ENCODE data around the gene FBXO28. TPM values are rescaled to one million over a fixed set of nuclear protein-coding genes. Genes with fewer than 3 reads are reported as not detected.
A peak's percentile ranks its signal among the peaks of the same experiment; 100 is the strongest.

FBXO28 gene
- total RNA-seq, 5 donors from 2014 or later (not counting 1 experiment from before 2014, with no cell fraction given): 25.9 to 34.8 (median 33.3) TPM

DNA sequence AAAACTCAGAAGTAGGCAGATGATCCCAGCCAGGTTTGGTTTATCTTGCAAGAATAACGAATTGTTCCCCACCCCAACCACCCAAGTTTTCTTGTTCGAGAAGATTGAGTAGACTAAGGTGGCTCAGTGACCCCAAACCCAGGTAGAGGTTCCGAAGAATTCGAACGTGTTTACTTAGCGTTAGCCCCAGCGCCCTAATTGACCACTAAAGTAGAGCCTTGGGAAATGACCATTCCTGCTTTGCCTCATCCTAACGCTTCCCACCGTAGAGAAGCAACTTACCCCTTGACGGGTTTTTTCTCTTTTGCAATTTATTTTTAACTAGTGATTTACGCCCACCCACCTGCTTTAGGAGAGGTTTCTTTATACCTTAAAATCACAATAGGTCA lies 870 bp downstream of the FBXO28 start:
- peak overlapping the region; percentile 83 to 96 for H3K4me3 ChIP-seq (ENCODE audit: control insufficient read depth in 1 of 2, extremely low read depth in 1 of 2, low read length in 1 of 2)
- peak in 2 of 4 experiments; percentile 2 to 3 for ATAC-seq (replicated peaks in 1 of 4)

DNA sequence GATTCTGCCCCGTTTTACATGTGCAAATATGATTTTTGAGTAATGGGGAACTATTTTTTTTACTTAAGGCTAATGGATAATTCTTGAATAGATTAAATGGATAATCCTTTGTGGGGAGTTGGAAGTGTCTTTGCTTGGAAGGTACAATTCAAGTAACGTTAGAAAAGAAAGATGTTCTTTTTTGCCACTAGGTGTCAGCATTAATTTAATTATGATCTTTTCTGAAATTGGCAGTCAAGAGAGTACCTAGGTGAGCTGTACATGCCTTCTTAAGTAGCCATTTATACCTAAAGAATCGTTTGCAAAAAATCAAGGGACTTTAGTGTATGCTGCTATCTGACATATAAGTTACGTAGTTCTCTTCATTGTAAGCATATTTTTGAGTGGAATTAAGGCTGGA lies 2.2 kb downstream of the FBXO28 start:
- H3K4me3 ChIP-seq (ENCODE audit: control insufficient read depth in 1 of 2, extremely low read depth in 1 of 2, low read length in 1 of 2): no peak overlapping the region
- H3K27me3 Mint-ChIP-seq: peaks cover 2 to 4% of the 10 kb centered on the region in 2 donors
- DNase-seq (peak in 2 of 35 experiments; percentile 1 to 68), ATAC-seq (replicated peaks in 1 of 4) (peak; percentile 18 to 26 (median 25))
- H3K27ac Mint-ChIP-seq: peak overlapping the region; percentile 73 to 91
- no peaks in the 10 kb centered on the region for H3K27me3 ChIP-seq (replicated peaks in 1 of 2; ENCODE audit: control insufficient read depth in 2 of 2, extremely low read depth in 1 of 2, insufficient read depth in 2 of 2, low read length in 1 of 2)
- POLR2A ChIA-PET: interaction anchor here (0.6 to 0.7 kb wide), 5 partner anchors 8 to 341 kb away, joined by 3 read pairs; no protein-coding TSS in a partner anchor
- 33% methylated on average over 1 of the region's 4 CpGs for WGBS (ENCODE audit: insufficient coverage)
- peaks cover 40 to 50% (median 41%) of the 10 kb centered on the region in 3 donors for H3K4me1 Mint-ChIP-seq
- no peak overlapping the region for H3K27ac ChIP-seq (ENCODE audit: low read length)
- CTCF ChIA-PET: interaction anchor here (0.6 to 3.1 kb wide), 22 partner anchors 9 to 344 kb away, joined by 3 to 34 read pairs (median 4); partner anchors contain the start of gene NVL (in 1 of the 2)
- no peaks in the 10 kb centered on the region for H3K9me3 ChIP-seq
- peaks cover 8 to 12% of the 10 kb centered on the region in 2 donors for H3K36me3 ChIP-seq (ENCODE audit: control insufficient read depth in 2 of 2, extremely low read depth in 1 of 2, insufficient read depth in 1 of 2, low read length in 1 of 2)
- H3K4me1 ChIP-seq (ENCODE audit: control insufficient read depth in 1 of 2, extremely low read depth in 1 of 2, insufficient read depth in 2 of 2, low read length in 2 of 2): peaks cover 14 to 17% of the 10 kb centered on the region in 2 experiments
- H3K4me3 Mint-ChIP-seq: peak overlapping the region; percentile 45 to 68 (median 53)
- peaks cover 10% of the 10 kb centered on the region for H3K36me3 Mint-ChIP-seq
- no peaks in the 10 kb centered on the region for H3K9me3 Mint-ChIP-seq

More for the DNA sequence above, 870 bp downstream of the FBXO28 start:
- ChIA-PET CTCF (interaction anchor here (0.7 to 3.1 kb wide), 3 partner anchors 154 to 342 kb away, joined by 3 to 34 read pairs (median 3); no protein-coding TSS in a partner anchor), POLR2A (interaction anchor here in 1 of 2 donors (1.4 kb wide), 1 partner anchor 320 kb away, joined by 4 read pairs; the partner anchor contains the start of gene WDR26)
- H3K36me3 Mint-ChIP-seq: peaks cover 5% of the 10 kb centered on the region
- Histone ChIP-seq H3K36me3 (ENCODE audit: control insufficient read depth in 2 of 2, extremely low read depth in 1 of 2, insufficient read depth in 1 of 2, low read length in 1 of 2) (peaks cover 7 to 8% of the 10 kb centered on the region in 2 donors), H3K4me1 (ENCODE audit: control insufficient read depth in 1 of 2, extremely low read depth in 1 of 2, insufficient read depth in 2 of 2, low read length in 2 of 2) (peaks cover 14 to 17% of the 10 kb centered on the region in 2 experiments), H3K9me3 (no peaks in the 10 kb centered on the region), H3K27ac (ENCODE audit: low read length) (peak overlapping the region; percentile 96), H3K27me3 (replicated peaks in 1 of 2; ENCODE audit: control insufficient read depth in 2 of 2, extremely low read depth in 1 of 2, insufficient read depth in 2 of 2, low read length in 1 of 2) (peaks cover 0 to 3% of the 10 kb centered on the region in 2 experiments)
- WGBS (ENCODE audit: insufficient coverage): 6% methylated on average over 5 of the region's 11 CpGs
- H3K9me3 Mint-ChIP-seq: no peaks in the 10 kb centered on the region
- H3K4me3 Mint-ChIP-seq: peak overlapping the region; percentile 88 to 93 (median 93)
- DNase-seq: peak in 1 of 35 experiments; percentile 14
- peaks cover 35 to 44% (median 36%) of the 10 kb centered on the region in 3 donors for H3K4me1 Mint-ChIP-seq
- H3K27me3 Mint-ChIP-seq: peaks cover 3 to 6% of the 10 kb centered on the region in 2 donors
- peak overlapping the region; percentile 91 to 96 for H3K27ac Mint-ChIP-seq

DNA sequence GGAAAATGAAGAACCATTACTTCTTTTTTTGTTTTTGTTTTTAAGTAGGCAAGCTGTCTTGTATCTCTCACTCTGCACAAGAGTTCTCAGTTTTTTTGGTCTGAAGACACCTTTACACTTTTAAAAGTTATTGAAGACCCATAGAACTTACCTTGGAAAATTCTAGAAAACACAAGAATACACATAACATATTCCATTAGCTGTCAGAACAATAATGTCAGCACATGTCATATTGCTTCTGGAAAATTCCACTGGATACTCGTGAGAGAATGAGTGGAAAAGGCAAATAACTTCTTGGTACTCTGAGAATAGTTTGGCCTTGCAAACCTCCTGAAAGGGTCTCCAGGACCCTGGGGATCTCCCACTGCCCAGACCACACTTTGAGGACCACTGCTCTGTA lies 4.8 kb downstream of the FBXO28 start:
- H3K4me1 Mint-ChIP-seq: peaks cover 44 to 58% (median 48%) of the 10 kb centered on the region in 3 donors

DNA sequence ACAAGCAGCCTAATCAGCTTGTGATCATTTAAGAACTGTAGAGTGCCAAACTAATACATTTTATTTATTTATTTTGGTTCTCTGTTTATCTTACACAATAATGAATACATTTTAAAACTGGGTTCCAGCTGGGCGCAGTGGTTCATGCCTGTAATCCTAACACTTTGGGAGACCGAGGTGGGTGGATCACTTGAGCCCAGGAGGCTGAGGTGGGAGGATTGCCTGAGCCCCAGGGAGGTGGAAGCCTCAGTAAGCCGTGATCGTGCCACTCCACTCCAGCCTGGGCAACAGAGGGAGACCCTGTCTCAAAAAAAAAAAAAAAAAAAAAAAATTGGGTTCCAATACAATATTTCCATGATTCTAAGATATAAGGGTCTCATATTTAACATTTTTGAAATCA lies 9.2 kb downstream of the FBXO28 start:
- Mint-ChIP-seq H3K4me3 (no peak overlapping the region), H3K36me3 (peaks cover 21% of the 10 kb centered on the region), H3K9me3 (no peaks in the 10 kb centered on the region), H3K27me3 (no peaks in the 10 kb centered on the region), H3K27ac (no peak overlapping the region), H3K4me1 (peaks cover 39 to 53% (median 47%) of the 10 kb centered on the region in 3 donors)
- H3K4me1 ChIP-seq (ENCODE audit: control insufficient read depth in 1 of 2, extremely low read depth in 1 of 2, insufficient read depth in 2 of 2, low read length in 2 of 2): peaks cover 0 to 8% of the 10 kb centered on the region in 2 experiments
- H3K27me3 ChIP-seq (replicated peaks in 1 of 2; ENCODE audit: control insufficient read depth in 2 of 2, extremely low read depth in 1 of 2, insufficient read depth in 2 of 2, low read length in 1 of 2): no peaks in the 10 kb centered on the region
- no peak overlapping the region for H3K27ac ChIP-seq (ENCODE audit: low read length)
- H3K36me3 ChIP-seq (ENCODE audit: control insufficient read depth in 2 of 2, extremely low read depth in 1 of 2, insufficient read depth in 1 of 2, low read length in 1 of 2): peaks cover 8 to 18% of the 10 kb centered on the region in 2 donors
- no peak for ATAC-seq (replicated peaks in 1 of 4)
- H3K4me3 ChIP-seq (ENCODE audit: control insufficient read depth in 1 of 2, extremely low read depth in 1 of 2, low read length in 1 of 2): no peak overlapping the region
- ChIA-PET CTCF (no interaction called here), POLR2A (interaction anchor here in 1 of 2 donors (0.6 kb wide), 1 partner anchor 79 kb away, joined by 7 read pairs; no protein-coding TSS in a partner anchor)
- no CpG with 5 or more reads among the region's 4 CpGs for WGBS (ENCODE audit: insufficient coverage)
- H3K9me3 ChIP-seq: no peaks in the 10 kb centered on the region
- no peak for DNase-seq

More for the DNA sequence above, 4.8 kb downstream of the FBXO28 start:
- no peaks in the 10 kb centered on the region for H3K9me3 ChIP-seq
- Mint-ChIP-seq H3K9me3 (no peaks in the 10 kb centered on the region), H3K36me3 (peaks cover 14% of the 10 kb centered on the region), H3K27ac (no peak overlapping the region), H3K27me3 (no peaks in the 10 kb centered on the region), H3K4me3 (no peak overlapping the region)
- H3K4me3 ChIP-seq (ENCODE audit: control insufficient read depth in 1 of 2, extremely low read depth in 1 of 2, low read length in 1 of 2): no peak overlapping the region
- peaks cover 8 to 16% of the 10 kb centered on the region in 2 donors for H3K36me3 ChIP-seq (ENCODE audit: control insufficient read depth in 2 of 2, extremely low read depth in 1 of 2, insufficient read depth in 1 of 2, low read length in 1 of 2)
- ATAC-seq (replicated peaks in 1 of 4) (no peak), DNase-seq (no peak)
- CTCF ChIA-PET: interaction anchor here (0.6 to 1.0 kb wide), 2 partner anchors 339 kb away, joined by 3 to 7 read pairs; no protein-coding TSS in a partner anchor
- H3K27ac ChIP-seq (ENCODE audit: low read length): no peak overlapping the region
- 83% methylated on average over 1 of the region's 1 CpG for WGBS (ENCODE audit: insufficient coverage)
- no peaks in the 10 kb centered on the region for H3K27me3 ChIP-seq (replicated peaks in 1 of 2; ENCODE audit: control insufficient read depth in 2 of 2, extremely low read depth in 1 of 2, insufficient read depth in 2 of 2, low read length in 1 of 2)
- H3K4me1 ChIP-seq (ENCODE audit: control insufficient read depth in 1 of 2, extremely low read depth in 1 of 2, insufficient read depth in 2 of 2, low read length in 2 of 2): peaks cover 11 to 20% of the 10 kb centered on the region in 2 experiments
- POLR2A ChIA-PET: interaction anchor here in 1 of 2 donors (0.6 kb wide), 1 partner anchor 75 kb away, joined by 11 read pairs; no protein-coding TSS in a partner anchor

DNA sequence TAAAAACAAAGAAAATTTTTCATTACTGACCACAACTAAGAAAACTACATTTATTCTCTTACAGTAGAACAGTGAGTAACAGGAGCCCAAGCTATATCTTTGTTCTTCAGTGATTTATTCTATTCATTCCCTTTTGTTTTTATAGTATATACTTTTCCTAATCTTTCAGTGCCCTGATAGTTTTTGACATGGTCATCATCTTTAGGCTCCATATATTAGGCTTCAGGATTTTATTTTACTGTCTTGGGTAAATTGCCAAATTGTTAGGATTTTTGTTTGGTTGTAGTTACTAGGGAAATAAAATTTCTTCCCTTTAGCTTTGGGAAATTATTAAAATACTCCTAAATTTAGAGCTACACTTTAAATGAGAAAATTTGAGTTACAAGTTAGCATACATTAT lies 10.3 kb downstream of the FBXO28 start:
- Mint-ChIP-seq H3K36me3 (peaks cover 21% of the 10 kb centered on the region), H3K27ac (no peak overlapping the region), H3K4me3 (no peak overlapping the region), H3K9me3 (no peaks in the 10 kb centered on the region), H3K4me1 (peaks cover 37 to 47% (median 46%) of the 10 kb centered on the region in 3 donors), H3K27me3 (no peaks in the 10 kb centered on the region)
- H3K27ac ChIP-seq (ENCODE audit: low read length): no peak overlapping the region
- peaks cover 0 to 8% of the 10 kb centered on the region in 2 experiments for H3K4me1 ChIP-seq (ENCODE audit: control insufficient read depth in 1 of 2, extremely low read depth in 1 of 2, insufficient read depth in 2 of 2, low read length in 2 of 2)
- H3K36me3 ChIP-seq (ENCODE audit: control insufficient read depth in 2 of 2, extremely low read depth in 1 of 2, insufficient read depth in 1 of 2, low read length in 1 of 2): peaks cover 6 to 14% of the 10 kb centered on the region in 2 donors
- H3K4me3 ChIP-seq (ENCODE audit: control insufficient read depth in 1 of 2, extremely low read depth in 1 of 2, low read length in 1 of 2): no peak overlapping the region
- DNase-seq: no peak
- no peaks in the 10 kb centered on the region for H3K9me3 ChIP-seq
- POLR2A ChIA-PET: no interaction called here
- CTCF ChIA-PET: no interaction called here
- no peaks in the 10 kb centered on the region for H3K27me3 ChIP-seq (replicated peaks in 1 of 2; ENCODE audit: control insufficient read depth in 2 of 2, extremely low read depth in 1 of 2, insufficient read depth in 2 of 2, low read length in 1 of 2)
- no peak for ATAC-seq (replicated peaks in 1 of 4)

DNA sequence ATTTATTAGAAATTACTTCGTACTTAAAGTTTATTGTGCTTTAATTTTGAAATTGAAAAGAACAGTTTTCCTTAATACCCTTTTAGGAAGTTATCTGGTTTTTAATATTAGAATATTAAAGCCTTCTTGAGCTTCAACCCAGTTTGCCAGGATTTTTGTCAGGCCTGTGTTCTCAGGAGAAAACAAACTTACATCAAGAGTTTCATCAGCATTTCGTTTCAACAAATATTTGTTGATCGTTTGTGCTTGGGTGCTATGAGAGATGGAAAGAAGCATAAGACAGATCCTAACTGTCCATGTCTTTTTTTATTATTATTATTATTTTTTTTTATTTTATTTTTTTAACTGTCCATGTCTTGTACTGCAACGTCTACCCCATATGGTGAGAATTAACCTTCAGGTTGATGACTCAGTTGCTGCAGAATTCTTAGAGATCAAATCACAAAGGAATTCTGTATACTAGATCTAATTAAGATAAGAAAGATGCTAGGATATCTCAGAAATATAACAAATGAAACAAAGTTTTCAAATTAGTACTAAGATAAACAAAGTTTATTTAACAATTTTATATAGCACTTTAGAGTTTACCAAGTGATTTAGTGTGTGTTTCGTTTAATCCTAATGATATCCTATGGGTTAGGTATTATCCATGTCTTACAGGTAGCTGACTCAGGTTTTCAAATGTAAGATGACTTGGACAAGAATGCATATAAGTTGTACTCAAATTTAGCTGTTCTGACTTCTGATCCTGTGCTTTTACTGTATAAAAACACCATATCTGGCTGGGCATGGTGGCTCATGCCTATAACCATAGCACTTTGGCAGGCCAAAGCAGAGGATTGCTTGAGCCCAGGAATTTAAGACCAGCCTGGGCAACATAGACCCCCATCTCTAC lies 14.3 kb downstream of the FBXO28 start:
- no peaks in the 10 kb centered on the region for H3K9me3 Mint-ChIP-seq
- no peak overlapping the region for H3K4me3 ChIP-seq (ENCODE audit: control insufficient read depth in 1 of 2, extremely low read depth in 1 of 2, low read length in 1 of 2)
- H3K4me1 ChIP-seq (ENCODE audit: control insufficient read depth in 1 of 2, extremely low read depth in 1 of 2, insufficient read depth in 2 of 2, low read length in 2 of 2): peaks cover 0 to 3% of the 10 kb centered on the region in 2 experiments
- DNase-seq: no peak
- CTCF ChIA-PET: interaction anchor here in 1 of 2 donors (0.6 to 0.7 kb wide), 2 partner anchors 51 to 59 kb away, joined by 5 to 6 read pairs; no protein-coding TSS in a partner anchor
- no peak overlapping the region for H3K27ac Mint-ChIP-seq
- H3K27ac ChIP-seq (ENCODE audit: low read length): no peak overlapping the region
- peaks cover 36% of the 10 kb centered on the region for H3K36me3 Mint-ChIP-seq
- ATAC-seq (replicated peaks in 1 of 4): no peak
- no peaks in the 10 kb centered on the region for H3K27me3 ChIP-seq (replicated peaks in 1 of 2; ENCODE audit: control insufficient read depth in 2 of 2, extremely low read depth in 1 of 2, insufficient read depth in 2 of 2, low read length in 1 of 2)
- H3K27me3 Mint-ChIP-seq: no peaks in the 10 kb centered on the region
- no peaks in the 10 kb centered on the region for H3K9me3 ChIP-seq
- H3K4me3 Mint-ChIP-seq: no peak overlapping the region
- POLR2A ChIA-PET: no interaction called here
- no CpG with 5 or more reads among the region's 5 CpGs for WGBS (ENCODE audit: insufficient coverage)
- peaks cover 5 to 32% of the 10 kb centered on the region in 2 donors for H3K36me3 ChIP-seq (ENCODE audit: control insufficient read depth in 2 of 2, extremely low read depth in 1 of 2, insufficient read depth in 1 of 2, low read length in 1 of 2)
- peaks cover 18 to 30% (median 28%) of the 10 kb centered on the region in 3 donors for H3K4me1 Mint-ChIP-seq
